Omental fat pad (tissue), 4 donors: ENCODE data around the gene KHNYN. TPM values are rescaled to one million over a fixed set of nuclear protein-coding genes. Genes with fewer than 3 reads are reported as not detected.
"Not testable (repeated sequence)": the region's sequence is repeated elsewhere in the genome, so short reads cannot be mapped to it uniquely, and the experiment has no call there.

Source experiments
- ATAC-seq: fragments of 150-250 bp; one replicate; pipeline ENCODE4 v1.9.1; 2016; ENCODE audit warnings: mild to moderate bottlenecking, moderate library complexity; ENCODE audit not compliant: low FRiP score
- DNase-seq: peaks from one replicate; pipeline ENCODE4 v3.0.0-alpha.2; 2019; ENCODE audit warnings: low spot score
- total RNA-seq, 4 donors: library from RNA; depleted of rRNA; stranded (reverse); fragments of >200 nt; gene quantifications; one replicate each; pipeline ENCODE4 v1.1.0, GENCODE V29; 2016
- TF ChIP-seq, protein P1 (sequence below), 3 donors: fragments of 450-650 bp; IDR thresholded peaks; one replicate each; pipeline ENCODE4 v1.5.1; 2016 to 2017; ENCODE audit warnings: antibody characterized with exemption in 3 of 3, mild to moderate bottlenecking in 3 of 3, moderate library complexity in 2 of 3

KHNYN gene
- total RNA-seq, 4 donors from 2014 or later: 32.1 to 77.1 (median 43.5) TPM

DNA sequence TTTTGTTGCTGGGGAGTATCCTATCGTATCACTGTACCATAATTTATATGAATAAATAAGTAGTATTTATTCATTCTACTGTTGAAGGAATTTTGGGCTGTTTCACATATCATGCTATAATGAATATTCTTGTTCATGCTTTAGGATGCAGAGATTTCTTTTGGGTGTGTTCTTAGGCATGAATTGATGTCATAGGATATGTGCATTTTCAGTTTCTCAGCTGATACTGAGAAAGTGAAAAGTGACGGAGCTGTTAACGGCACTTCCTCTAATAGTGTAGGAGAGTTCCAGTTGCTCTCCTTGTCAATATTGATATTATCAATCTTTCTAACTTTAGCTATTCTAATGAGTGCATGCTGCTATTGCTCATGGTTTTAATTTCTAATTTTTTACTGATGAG is 36.1 kb downstream of the KHNYN start:
- DNase-seq (no peak), ATAC-seq (no peak)
- TF ChIP-seq, protein P1, sequence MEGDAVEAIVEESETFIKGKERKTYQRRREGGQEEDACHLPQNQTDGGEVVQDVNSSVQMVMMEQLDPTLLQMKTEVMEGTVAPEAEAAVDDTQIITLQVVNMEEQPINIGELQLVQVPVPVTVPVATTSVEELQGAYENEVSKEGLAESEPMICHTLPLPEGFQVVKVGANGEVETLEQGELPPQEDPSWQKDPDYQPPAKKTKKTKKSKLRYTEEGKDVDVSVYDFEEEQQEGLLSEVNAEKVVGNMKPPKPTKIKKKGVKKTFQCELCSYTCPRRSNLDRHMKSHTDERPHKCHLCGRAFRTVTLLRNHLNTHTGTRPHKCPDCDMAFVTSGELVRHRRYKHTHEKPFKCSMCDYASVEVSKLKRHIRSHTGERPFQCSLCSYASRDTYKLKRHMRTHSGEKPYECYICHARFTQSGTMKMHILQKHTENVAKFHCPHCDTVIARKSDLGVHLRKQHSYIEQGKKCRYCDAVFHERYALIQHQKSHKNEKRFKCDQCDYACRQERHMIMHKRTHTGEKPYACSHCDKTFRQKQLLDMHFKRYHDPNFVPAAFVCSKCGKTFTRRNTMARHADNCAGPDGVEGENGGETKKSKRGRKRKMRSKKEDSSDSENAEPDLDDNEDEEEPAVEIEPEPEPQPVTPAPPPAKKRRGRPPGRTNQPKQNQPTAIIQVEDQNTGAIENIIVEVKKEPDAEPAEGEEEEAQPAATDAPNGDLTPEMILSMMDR (IDR thresholded peaks at IDR 0.05): no peak

DNA sequence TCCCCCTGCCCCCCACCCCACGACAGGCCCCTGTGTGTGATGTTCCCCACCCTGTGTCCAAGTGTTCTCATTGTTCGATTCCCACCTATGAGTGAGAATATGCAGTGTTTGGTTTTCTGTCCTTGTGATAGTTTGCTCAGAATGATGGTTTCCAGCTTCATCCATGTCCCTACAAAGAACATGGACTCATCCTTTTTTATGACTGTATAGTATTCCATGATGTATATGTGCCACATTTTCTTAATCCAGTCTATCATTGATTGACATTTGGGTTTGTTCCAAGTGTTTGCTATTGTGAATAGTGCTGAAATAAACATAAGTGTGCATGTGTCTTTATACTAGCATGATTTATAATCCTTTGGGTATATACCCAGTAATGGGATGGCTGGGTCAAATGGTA is 40.7 kb downstream of the KHNYN start:
- DNase-seq, ATAC-seq: not testable (repeated sequence)

DNA sequence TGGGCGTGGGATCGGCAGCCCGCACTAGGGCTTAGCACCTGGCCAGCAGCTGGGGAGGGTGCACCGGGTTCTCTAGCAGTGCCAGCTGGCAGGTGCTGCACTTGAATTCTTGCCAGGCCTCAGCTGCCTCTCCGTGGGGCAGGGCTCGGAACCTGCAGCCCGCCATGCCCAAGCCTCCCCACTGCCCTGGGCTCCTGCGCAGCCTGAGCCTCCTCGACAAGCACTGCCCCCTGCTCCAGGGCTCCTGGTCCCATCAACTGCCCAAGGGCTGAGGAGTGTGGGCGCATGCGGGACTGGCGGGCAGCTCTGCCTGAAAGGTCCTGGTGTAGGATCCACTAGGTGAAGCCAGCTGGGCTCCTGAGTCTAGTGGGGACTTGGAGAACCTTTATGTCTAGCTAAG is 43.5 kb downstream of the KHNYN start:
- no peak for ATAC-seq
- no peak for DNase-seq
- TF ChIP-seq, protein P1 (IDR thresholded peaks at IDR 0.05): no peak

GRCh38 chr14:24475261-24475660 is 45.5 kb downstream of the KHNYN start:
- TF ChIP-seq, protein P1 (IDR thresholded peaks at IDR 0.05): no peak
- DNase-seq (no peak), ATAC-seq (no peak)

- DNase-seq, ATAC-seq: not testable (repeated sequence)
Measured at GRCh38 chr14:24479999-24480398, 50.2 kb downstream of the KHNYN start.

GRCh38 chr14:24481622-24482324 is 52.0 kb downstream of the KHNYN start:
- DNase-seq (no peak), ATAC-seq (no peak)
- TF ChIP-seq, protein P1 (IDR thresholded peaks at IDR 0.05): no peak

GRCh38 chr14:24482699-24483303 is 53.0 kb downstream of the KHNYN start:
- ATAC-seq, DNase-seq: not testable (repeated sequence)

GRCh38 chr14:24483604-24484252 is 54.0 kb downstream of the KHNYN start:
- ATAC-seq: no peak
- TF ChIP-seq, protein P1 (IDR thresholded peaks at IDR 0.05): no peak

More at GRCh38 chr14:24483604-24484252, 54.0 kb downstream of the KHNYN start:
- DNase-seq: no peak

Other genes with a start within 250 kb of the KHNYN start
- gene IPO4, start 241.1 kb upstream of the KHNYN start, total RNA-seq: 100 to 1,000 TPM in 1 of 4 donors, 10 to 100 TPM in 3; 24.1 to 108 (median 34.4) TPM
- 10 to 100 TPM; 54.9 to 65.5 (median 60.9) TPM for gene TM9SF1, start 234.5 kb upstream of the KHNYN start, total RNA-seq
- gene TSSK4, start 224.3 kb upstream of the KHNYN start, total RNA-seq: under 1 TPM in 2 of 4 donors, not detected in 2; 0.36 to 0.46 TPM
- gene CHMP4A, start 216.5 kb upstream of the KHNYN start, total RNA-seq: 10 to 100 TPM; 51.8 to 82.7 (median 64.7) TPM
- 10 to 100 TPM in 3 of 4 donors, 1 to 10 TPM in 1; 9.0 to 18.1 (median 12.5) TPM for gene MDP1, start 213.9 kb upstream of the KHNYN start, total RNA-seq
- 100 to 1,000 TPM in 3 of 4 donors, 10 to 100 TPM in 1; 98.4 to 184 (median 126) TPM for gene NEDD8, start 197.6 kb upstream of the KHNYN start, total RNA-seq
- gene GMPR2, start 197.0 kb upstream of the KHNYN start, total RNA-seq: 10 to 100 TPM; 36.3 to 69.0 (median 47.0) TPM
- 10 to 100 TPM; 46.1 to 80.1 (median 63.6) TPM for gene TINF2, start 187.3 kb upstream of the KHNYN start, total RNA-seq
- gene TGM1, start 166.8 kb upstream of the KHNYN start, total RNA-seq: 100 to 1,000 TPM in 2 of 4 donors, 10 to 100 TPM in 1, 1 to 10 TPM in 1; 2.0 to 114 (median 79.1) TPM
- gene RABGGTA, start 158.4 kb upstream of the KHNYN start, total RNA-seq: 10 to 100 TPM; 20.7 to 30.9 (median 25.0) TPM
- 10 to 100 TPM; 14.3 to 42.5 (median 23.7) TPM for gene DHRS1, start 130.2 kb upstream of the KHNYN start, total RNA-seq
- gene NOP9, start 130.1 kb upstream of the KHNYN start, total RNA-seq: 10 to 100 TPM; 13.9 to 22.2 (median 17.8) TPM
- 10 to 100 TPM in 3 of 4 donors, 1 to 10 TPM in 1; 9.1 to 23.8 (median 14.3) TPM for gene CIDEB, start 122.0 kb upstream of the KHNYN start, total RNA-seq
- 1 to 10 TPM; 4.7 to 9.0 (median 7.9) TPM for gene LTB4R2, start 119.8 kb upstream of the KHNYN start, total RNA-seq
- 10 to 100 TPM in 3 of 4 donors, 1 to 10 TPM in 1; 5.0 to 16.7 (median 12.6) TPM for gene LTB4R, start 118.5 kb upstream of the KHNYN start, total RNA-seq
- 100 to 1,000 TPM in 1 of 4 donors, 10 to 100 TPM in 2, 1 to 10 TPM in 1; 9.7 to 144 (median 45.6) TPM for gene ADCY4, start 94.9 kb upstream of the KHNYN start, total RNA-seq
- 10 to 100 TPM in 2 of 4 donors, 1 to 10 TPM in 2; 9.0 to 18.0 (median 13.2) TPM for gene RIPK3, start 90.0 kb upstream of the KHNYN start, total RNA-seq
- 10 to 100 TPM in 3 of 4 donors, 1 to 10 TPM in 1; 9.2 to 53.3 (median 23.3) TPM for gene NFATC4, start 61.8 kb upstream of the KHNYN start, total RNA-seq
- 10 to 100 TPM in 3 of 4 donors, 1 to 10 TPM in 1; 4.6 to 24.9 (median 13.0) TPM for gene NYNRIN, start 31.0 kb upstream of the KHNYN start, total RNA-seq
- gene CBLN3, start 286 bp upstream of the KHNYN start, total RNA-seq: 1 to 10 TPM; 1.2 to 4.4 (median 2.8) TPM
- 10 to 100 TPM; 28.4 to 35.9 (median 31.8) TPM for gene SDR39U1, start 12.8 kb downstream of the KHNYN start, total RNA-seq
- 1 to 10 TPM in 1 of 4 donors, under 1 TPM in 1, not detected in 2; 0.84 to 1.4 TPM for gene CMA1, start 78.3 kb downstream of the KHNYN start, total RNA-seq
- gene CTSG, start 146.3 kb downstream of the KHNYN start, total RNA-seq: 10 to 100 TPM in 1 of 4 donors, 1 to 10 TPM in 2, under 1 TPM in 1; 0.84 to 11.5 (median 3.9) TPM
- gene GZMH, start 179.7 kb downstream of the KHNYN start, total RNA-seq: 1 to 10 TPM in 2 of 4 donors, not detected in 2; 1.4 to 2.0 TPM
- 1 to 10 TPM; 1.2 to 8.9 (median 1.9) TPM for gene GZMB, start 204.2 kb downstream of the KHNYN start, total RNA-seq